Kidney (tissue), 14 donors: ENCODE data around the gene MUC6. TPM values are rescaled to one million over a fixed set of nuclear protein-coding genes. Genes with fewer than 3 reads are reported as not detected.

Experiments used
- DNase-seq, 5 donors: peaks; one replicate each; pipeline ENCODE4 v3.0.0-alpha.2; 2013 to 2020
- FAIRE-seq: peaks from 2 replicates; lab custom pipeline; 2012; peaks lifted over from hg19 to GRCh38; lab: Jason Lieb, UNC
- H3K27ac ChIP-seq, 2 donors: one replicate each; pipeline ENCODE4 v1.7.0; 2013; ENCODE audit warnings: low read depth in 2 of 2, low read length in 2 of 2, inconsistent platforms in 1 of 2
- H3K27me3 ChIP-seq: one replicate; pipeline ENCODE4 v1.7.1; 2013; ENCODE audit warnings: low read length, inconsistent platforms; ENCODE audit not compliant: control insufficient read depth, insufficient read depth
- H3K36me3 ChIP-seq, 3 donors: one replicate each; pipeline versions ENCODE4 v1.7.0 to v1.7.1; 2013; ENCODE audit warnings: low read length in 3 of 3, control low read depth in 1 of 3, inconsistent platforms in 1 of 3; ENCODE audit not compliant: insufficient read depth in 3 of 3, control insufficient read depth in 2 of 3
- H3K4me1 ChIP-seq, 3 donors: one replicate each; pipeline versions ENCODE4 v1.7.0 to v1.7.1; 2013; ENCODE audit warnings: low read length in 3 of 3, inconsistent platforms in 1 of 3, low read depth in 1 of 3; ENCODE audit not compliant: control insufficient read depth in 2 of 3, insufficient read depth in 2 of 3
- H3K4me3 ChIP-seq, 3 donors: one replicate each; pipeline versions ENCODE4 v1.7.0 to v1.8.1; 2013; ENCODE audit warnings: low read length in 3 of 3, control low read depth in 1 of 3, inconsistent platforms in 1 of 3
- H3K9ac ChIP-seq, 3 donors: one replicate each; pipeline versions ENCODE4 v1.7.0 to v1.7.1; 2013; ENCODE audit warnings: low read length in 3 of 3, control low read depth in 1 of 3, inconsistent platforms in 1 of 3
- H3K9me3 ChIP-seq, 3 donors: one replicate each; pipeline versions ENCODE4 v1.7.0 to v1.7.1; 2013; ENCODE audit warnings: low read length in 3 of 3, control low read depth in 1 of 3, inconsistent platforms in 1 of 3; ENCODE audit not compliant: control insufficient read depth in 2 of 3, insufficient read depth in 1 of 3
- CTCF ChIP-seq: IDR thresholded peaks from 3 replicates; pipeline ENCODE4 v1.5.1; 2012; ENCODE audit warnings: mild to moderate bottlenecking, moderate library complexity, borderline replicate concordance; ENCODE audit not compliant: insufficient read depth; ENCODE audit errors: extremely low read depth
- intact Hi-C: fragments of 100-400 bp; cut with DNase I; formaldehyde crosslinking; loops from one replicate; pipeline ENCODE4 v1.11.1; 2022
- polyA plus RNA-seq: library from polyadenylated mRNA; stranded (reverse); fragments of 350-450 nt; fragmentation: Illumina TruSeq; extraction: RNeasy Lipid Tissue Mini Kit (QIAGEN cat#74804); gene quantifications from one replicate; pipeline ENCODE4 v1.2.3, GENCODE V29; 2014; ENCODE audit warnings: low read depth, low replicate concordance; ENCODE audit not compliant: insufficient read depth
- total RNA-seq: library from RNA; stranded (reverse); fragmentation: NEBNext Ultra II Directional; extraction: Animal tissue kit (Norgen Biotek cat#: 25700); gene quantifications from one replicate; pipeline ENCODE4 v1.2.1, GENCODE V29; 2021
- donor health status: control.
- donor health status: control.
- donor health status: control.
- donor health status: control.
- donor health status: control.
- donor health status: DM: yes; HTN: yes; CAD: no.
- donor health status: Normal renal cell carcinoma (clear cell type).

MUC6 gene
- total and polyA plus RNA-seq, 2 donors from 2014 or later, result 1.1 to 3.0 TPM

GRCh38 chr11:999009-999408 lies 37.5 kb downstream of the MUC6 start:
- TF ChIP-seq CTCF, result no peak
- FAIRE-seq, result no peak
- Histone ChIP-seq H3K4me1 (peaks cover 0 to 9% (median 0%) of the 10 kb centered on the region in 3 donors), H3K9ac (no peak overlapping the region), H3K27ac (no peak overlapping the region), H3K36me3 (peaks cover 0 to 45% (median 21%) of the 10 kb centered on the region in 3 donors), H3K9me3 (no peaks in the 10 kb centered on the region), H3K27me3 (no peaks in the 10 kb centered on the region), H3K4me3 (no peak overlapping the region)
- intact Hi-C loops, result no loop called here
- DNase-seq, result no peak

- Histone ChIP-seq H3K4me1 (peaks cover 0 to 9% (median 0%) of the 10 kb centered on the region in 3 donors), H3K27me3 (no peaks in the 10 kb centered on the region), H3K36me3 (peaks cover 0 to 47% (median 25%) of the 10 kb centered on the region in 3 donors), H3K9ac (no peak overlapping the region), H3K9me3 (no peaks in the 10 kb centered on the region), H3K27ac (no peak overlapping the region), H3K4me3 (no peak overlapping the region)
- no peak for TF ChIP-seq CTCF
- DNase-seq (no peak), FAIRE-seq (no peak)
- intact Hi-C loops, result no loop called here
These were observed 38.6 kb downstream of the MUC6 start for GRCh38 chr11:997907-998306.

- Histone ChIP-seq H3K27me3 (no peaks in the 10 kb centered on the region), H3K9me3 (no peaks in the 10 kb centered on the region), H3K9ac (no peak overlapping the region), H3K4me3 (no peak overlapping the region), H3K36me3 (peaks cover 2 to 44% (median 28%) of the 10 kb centered on the region in 3 donors), H3K27ac (no peak overlapping the region), H3K4me1 (peaks cover 0 to 9% (median 0%) of the 10 kb centered on the region in 3 donors)
- FAIRE-seq (no peak), DNase-seq (no peak)
- no peak for TF ChIP-seq CTCF
- intact Hi-C loops, result no loop called here
These were observed 39.8 kb downstream of the MUC6 start for GRCh38 chr11:996681-997080.

GRCh38 chr11:995752-996420 lies 40.6 kb downstream of the MUC6 start:
- FAIRE-seq, result no peak
- peaks cover 2 to 40% (median 26%) of the 10 kb centered on the region in 3 donors for H3K36me3 ChIP-seq

More at GRCh38 chr11:995752-996420, 40.6 kb downstream of the MUC6 start:
- Histone ChIP-seq H3K27ac (peak overlapping the region in 1 of 2 donors; percentile 36), H3K9ac (no peak overlapping the region), H3K27me3 (no peaks in the 10 kb centered on the region), H3K4me3 (no peak overlapping the region), H3K9me3 (no peaks in the 10 kb centered on the region), H3K4me1 (peaks cover 0 to 8% (median 0%) of the 10 kb centered on the region in 3 donors)
- peak in 4 of 5 donors; percentile 92 to 96 (median 95) for DNase-seq
- intact Hi-C loops, result no loop called here
- no peak for TF ChIP-seq CTCF
